Osteoblast (primary cell): ENCODE results near the gene VSX2. TPM values are rescaled to one million over a fixed set of nuclear protein-coding genes. Genes with fewer than 3 reads are reported as not detected.

ENCODE experiments used
- DNase-seq: peaks from one replicate; pipeline ENCODE4 v3.0.0; 2011; ENCODE audit warnings: low spot score, mixed read lengths; ENCODE audit not compliant: insufficient read length; ENCODE audit errors: missing footprints
- H2AFZ ChIP-seq: 2 replicates; pipeline ENCODE4 v1.6.0; 2011; ENCODE audit warnings: mild to moderate bottlenecking, low read length
- H3K27ac ChIP-seq: 2 replicates; pipeline ENCODE4 v1.5.1; 2011; ENCODE audit warnings: mild to moderate bottlenecking, low read depth, low read length, moderate library complexity
- H3K27me3 ChIP-seq: 2 replicates; pipeline ENCODE4 v1.6.0; 2012; ENCODE audit warnings: mild to moderate bottlenecking, control low read depth, inconsistent platforms, low read length, moderate library complexity; ENCODE audit not compliant: insufficient read depth
- H3K36me3 ChIP-seq: 2 replicates; pipeline ENCODE4 v1.5.1; 2011; ENCODE audit warnings: mild to moderate bottlenecking, low read length, control low read depth, moderate library complexity; ENCODE audit not compliant: insufficient read depth
- H3K4me1 ChIP-seq: 2 replicates; pipeline ENCODE4 v1.5.1; 2011; ENCODE audit warnings: mild to moderate bottlenecking, low read length, control low read depth, moderate library complexity; ENCODE audit not compliant: insufficient read depth
- H3K4me2 ChIP-seq: 2 replicates; pipeline ENCODE4 v1.6.0; 2011; ENCODE audit warnings: mild to moderate bottlenecking, low read length; ENCODE audit not compliant: insufficient read depth
- H3K4me3 ChIP-seq: fragments of 200-600 bp; sonication (generic); 3 replicates; pipeline ENCODE4 v1.5.1; 2012; ENCODE audit warnings: mild to moderate bottlenecking, low read length, inconsistent platforms; ENCODE audit not compliant: insufficient read depth
- H3K79me2 ChIP-seq: 2 replicates; pipeline ENCODE4 v1.6.0; 2012; ENCODE audit warnings: mild to moderate bottlenecking, low read length, control low read depth, inconsistent platforms; ENCODE audit not compliant: insufficient read depth
- H3K9me3 ChIP-seq: 2 replicates; pipeline ENCODE4 v1.5.1; 2011; ENCODE audit warnings: low read depth, low read length, control low read depth
- H4K20me1 ChIP-seq: 2 replicates; pipeline ENCODE4 v1.6.0; 2012; ENCODE audit warnings: mild to moderate bottlenecking, low read length, control low read depth; ENCODE audit not compliant: insufficient read depth
- total RNA-seq: library from RNA; depleted of rRNA; stranded (reverse); fragments of >200 nt; gene quantifications from 2 replicates; pipeline ENCODE4 v1.2.3, GENCODE V29; 2012
- TF ChIP-seq, protein P1 (sequence below): IDR thresholded peaks from 2 replicates; pipeline ENCODE4 v1.5.1; 2011; ENCODE audit warnings: mild to moderate bottlenecking, low read depth, low read length, moderate library complexity; ENCODE audit errors: extremely low read depth

VSX2 gene
- total RNA-seq, 1 donor, result not detected

DNA sequence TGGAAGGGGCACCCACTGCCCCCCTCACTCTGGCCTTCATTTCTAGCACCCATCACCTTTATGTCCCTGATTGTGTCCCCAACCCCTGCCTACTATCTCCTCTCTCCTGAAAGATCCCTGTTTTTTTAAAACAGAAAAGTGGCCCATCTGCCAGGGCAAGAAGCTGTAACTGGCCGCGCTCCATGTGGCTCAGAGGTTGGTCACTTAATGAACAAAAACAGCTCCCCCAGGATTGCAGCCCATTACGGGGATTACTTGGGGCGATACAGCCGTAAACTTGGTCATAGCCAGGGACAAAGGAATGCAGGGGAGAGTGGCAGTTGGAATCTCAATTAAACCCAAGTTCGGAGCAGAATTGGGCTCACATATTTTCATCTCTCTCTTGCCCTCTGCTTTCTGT is 34.8 kb upstream of the VSX2 start:
- no peak for DNase-seq
- H3K79me2 ChIP-seq, result no peaks in the 10 kb centered on the region
- H4K20me1 ChIP-seq, result no peaks in the 10 kb centered on the region
- TF ChIP-seq, protein P1, sequence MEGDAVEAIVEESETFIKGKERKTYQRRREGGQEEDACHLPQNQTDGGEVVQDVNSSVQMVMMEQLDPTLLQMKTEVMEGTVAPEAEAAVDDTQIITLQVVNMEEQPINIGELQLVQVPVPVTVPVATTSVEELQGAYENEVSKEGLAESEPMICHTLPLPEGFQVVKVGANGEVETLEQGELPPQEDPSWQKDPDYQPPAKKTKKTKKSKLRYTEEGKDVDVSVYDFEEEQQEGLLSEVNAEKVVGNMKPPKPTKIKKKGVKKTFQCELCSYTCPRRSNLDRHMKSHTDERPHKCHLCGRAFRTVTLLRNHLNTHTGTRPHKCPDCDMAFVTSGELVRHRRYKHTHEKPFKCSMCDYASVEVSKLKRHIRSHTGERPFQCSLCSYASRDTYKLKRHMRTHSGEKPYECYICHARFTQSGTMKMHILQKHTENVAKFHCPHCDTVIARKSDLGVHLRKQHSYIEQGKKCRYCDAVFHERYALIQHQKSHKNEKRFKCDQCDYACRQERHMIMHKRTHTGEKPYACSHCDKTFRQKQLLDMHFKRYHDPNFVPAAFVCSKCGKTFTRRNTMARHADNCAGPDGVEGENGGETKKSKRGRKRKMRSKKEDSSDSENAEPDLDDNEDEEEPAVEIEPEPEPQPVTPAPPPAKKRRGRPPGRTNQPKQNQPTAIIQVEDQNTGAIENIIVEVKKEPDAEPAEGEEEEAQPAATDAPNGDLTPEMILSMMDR, result no peak
- H3K27me3 ChIP-seq, result peaks cover 8% of the 10 kb centered on the region
- H3K9me3 ChIP-seq, result no peaks in the 10 kb centered on the region
- no peak overlapping the region for H2AFZ ChIP-seq
- H3K4me3 ChIP-seq, result no peak overlapping the region
- H3K4me1 ChIP-seq, result no peaks in the 10 kb centered on the region
- H3K27ac ChIP-seq, result no peak overlapping the region
- peaks cover 2% of the 10 kb centered on the region for H3K36me3 ChIP-seq
- no peak overlapping the region for H3K4me2 ChIP-seq

DNA sequence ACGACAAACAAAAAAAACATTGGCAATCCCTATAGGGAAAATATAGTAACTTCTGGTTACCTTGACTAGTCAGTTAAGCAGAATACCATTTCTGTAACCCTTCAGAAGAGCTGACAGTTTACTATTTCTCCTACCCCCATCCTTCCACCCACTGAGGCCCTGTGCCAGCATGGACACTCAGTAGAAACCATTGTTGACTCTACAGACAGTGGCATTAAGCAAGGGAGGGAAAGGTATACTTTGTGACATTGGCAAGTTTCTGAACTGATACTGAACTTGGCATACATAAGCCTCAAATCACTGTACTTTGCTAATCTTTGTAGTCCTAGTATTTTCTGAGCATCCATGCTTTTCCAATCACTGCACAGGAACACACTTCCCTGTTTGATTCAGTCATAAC is 33.4 kb upstream of the VSX2 start:
- Histone ChIP-seq H3K79me2 (no peaks in the 10 kb centered on the region), H3K36me3 (no peaks in the 10 kb centered on the region), H3K9me3 (no peaks in the 10 kb centered on the region), H2AFZ (no peak overlapping the region), H3K27ac (no peak overlapping the region), H4K20me1 (no peaks in the 10 kb centered on the region), H3K4me1 (no peaks in the 10 kb centered on the region), H3K27me3 (peaks cover 9% of the 10 kb centered on the region), H3K4me3 (no peak overlapping the region), H3K4me2 (no peak overlapping the region)
- TF ChIP-seq, protein P1, result no peak
- no peak for DNase-seq

DNA sequence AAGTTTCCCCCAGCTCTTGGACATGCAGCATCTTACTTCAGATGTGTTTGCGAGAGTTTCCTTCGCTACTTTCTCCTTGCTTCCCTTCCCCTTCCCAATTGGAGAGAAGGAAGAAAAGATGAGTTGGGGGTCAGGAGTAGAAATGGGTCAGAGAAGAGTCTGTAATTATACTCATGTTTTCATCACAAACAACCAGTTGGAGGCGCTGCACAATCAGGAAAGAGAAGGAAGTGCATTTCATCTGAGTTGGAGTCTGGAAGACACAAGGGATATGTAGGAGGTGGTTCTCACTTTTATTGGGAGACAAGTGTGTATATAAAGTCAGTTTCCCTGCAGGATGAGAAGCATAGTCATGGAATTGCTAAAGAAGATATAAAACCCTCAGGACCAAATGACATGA is 31.3 kb upstream of the VSX2 start:
- Histone ChIP-seq H4K20me1 (no peaks in the 10 kb centered on the region), H3K9me3 (no peaks in the 10 kb centered on the region), H3K4me1 (no peaks in the 10 kb centered on the region), H3K79me2 (no peaks in the 10 kb centered on the region), H3K4me3 (no peak overlapping the region), H3K27ac (no peak overlapping the region), H2AFZ (no peak overlapping the region), H3K36me3 (no peaks in the 10 kb centered on the region), H3K27me3 (peaks cover 9% of the 10 kb centered on the region), H3K4me2 (no peak overlapping the region)
- TF ChIP-seq, protein P1, result peak; percentile 32
- DNase-seq, result no peak

DNA sequence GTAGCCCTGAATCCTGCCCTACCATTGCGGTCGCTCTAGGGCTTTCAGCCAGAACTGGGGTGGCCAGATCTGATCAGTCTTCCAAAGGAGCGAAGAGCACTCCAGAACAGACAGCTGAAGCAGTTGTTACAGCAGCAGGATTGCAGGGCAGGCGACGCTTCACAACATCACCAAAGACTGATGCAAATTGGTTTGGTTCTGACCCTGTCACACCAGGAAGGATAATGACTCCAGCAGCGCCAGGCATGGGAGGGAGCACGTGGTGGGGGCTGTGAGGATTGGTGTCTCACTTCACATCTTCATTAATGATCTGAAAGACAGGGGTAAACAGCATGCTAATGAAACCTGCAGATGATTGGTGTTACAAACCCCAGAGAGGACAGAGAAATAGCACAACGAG is 30.6 kb upstream of the VSX2 start:
- Histone ChIP-seq H3K79me2 (no peaks in the 10 kb centered on the region), H3K27me3 (peaks cover 11% of the 10 kb centered on the region), H3K4me2 (no peak overlapping the region), H4K20me1 (no peaks in the 10 kb centered on the region), H3K27ac (no peak overlapping the region), H3K4me1 (no peaks in the 10 kb centered on the region), H2AFZ (no peak overlapping the region), H3K4me3 (no peak overlapping the region), H3K36me3 (no peaks in the 10 kb centered on the region), H3K9me3 (no peaks in the 10 kb centered on the region)
- no peak for DNase-seq
- TF ChIP-seq, protein P1, result no peak
